SU-DHL-6 (cell line): ENCODE results near the gene TTC16.

Experiments
- EZH2phosphoT487 ChIP-seq: fragments of 200-600 bp; sonication (generic), shearing (Covaris generic); conservative IDR thresholded peaks from 2 replicates; pipeline ENCODE4 v1.6.1; 2018; ENCODE audit warnings: mild to moderate bottlenecking, antibody characterized with exemption, low read length, moderate library complexity, mixed read lengths
- TF ChIP-seq, protein P1 (sequence below): fragments of 200-600 bp; sonication (generic); IDR thresholded peaks from one replicate; pipeline ENCODE4 v1.5.1; 2017; ENCODE audit warnings: antibody characterized with exemption, mild to moderate bottlenecking, low read length, moderate library complexity; ENCODE audit not compliant: insufficient read depth, poor library complexity, severe bottlenecking

DNA sequence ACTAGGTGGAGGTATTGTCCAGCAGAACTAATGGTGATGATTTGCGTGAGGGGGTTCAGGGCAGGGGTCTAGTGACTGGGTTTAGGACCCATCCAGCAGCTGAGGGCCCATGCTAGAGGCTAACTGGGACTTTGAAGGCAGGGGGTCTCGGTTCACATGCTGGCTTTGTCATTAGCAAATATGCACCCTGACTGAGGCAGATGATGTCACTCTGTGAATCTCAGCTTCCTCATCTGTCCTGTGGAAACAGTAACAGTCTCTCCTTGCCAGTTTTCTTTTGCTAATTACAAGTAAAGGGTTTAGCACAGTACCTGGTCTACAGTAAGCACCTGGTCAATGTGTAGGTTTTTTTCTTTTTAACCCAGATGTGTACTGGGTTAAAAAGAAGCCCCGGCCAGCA, 57.4 kb downstream of the TTC16 start:
- TF ChIP-seq, protein P1, sequence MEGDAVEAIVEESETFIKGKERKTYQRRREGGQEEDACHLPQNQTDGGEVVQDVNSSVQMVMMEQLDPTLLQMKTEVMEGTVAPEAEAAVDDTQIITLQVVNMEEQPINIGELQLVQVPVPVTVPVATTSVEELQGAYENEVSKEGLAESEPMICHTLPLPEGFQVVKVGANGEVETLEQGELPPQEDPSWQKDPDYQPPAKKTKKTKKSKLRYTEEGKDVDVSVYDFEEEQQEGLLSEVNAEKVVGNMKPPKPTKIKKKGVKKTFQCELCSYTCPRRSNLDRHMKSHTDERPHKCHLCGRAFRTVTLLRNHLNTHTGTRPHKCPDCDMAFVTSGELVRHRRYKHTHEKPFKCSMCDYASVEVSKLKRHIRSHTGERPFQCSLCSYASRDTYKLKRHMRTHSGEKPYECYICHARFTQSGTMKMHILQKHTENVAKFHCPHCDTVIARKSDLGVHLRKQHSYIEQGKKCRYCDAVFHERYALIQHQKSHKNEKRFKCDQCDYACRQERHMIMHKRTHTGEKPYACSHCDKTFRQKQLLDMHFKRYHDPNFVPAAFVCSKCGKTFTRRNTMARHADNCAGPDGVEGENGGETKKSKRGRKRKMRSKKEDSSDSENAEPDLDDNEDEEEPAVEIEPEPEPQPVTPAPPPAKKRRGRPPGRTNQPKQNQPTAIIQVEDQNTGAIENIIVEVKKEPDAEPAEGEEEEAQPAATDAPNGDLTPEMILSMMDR = no peak
- TF ChIP-seq EZH2phosphoT487 = no peak
